Measurements from ENCODE around the gene SELENOV.

SELENOV gene

DNA sequence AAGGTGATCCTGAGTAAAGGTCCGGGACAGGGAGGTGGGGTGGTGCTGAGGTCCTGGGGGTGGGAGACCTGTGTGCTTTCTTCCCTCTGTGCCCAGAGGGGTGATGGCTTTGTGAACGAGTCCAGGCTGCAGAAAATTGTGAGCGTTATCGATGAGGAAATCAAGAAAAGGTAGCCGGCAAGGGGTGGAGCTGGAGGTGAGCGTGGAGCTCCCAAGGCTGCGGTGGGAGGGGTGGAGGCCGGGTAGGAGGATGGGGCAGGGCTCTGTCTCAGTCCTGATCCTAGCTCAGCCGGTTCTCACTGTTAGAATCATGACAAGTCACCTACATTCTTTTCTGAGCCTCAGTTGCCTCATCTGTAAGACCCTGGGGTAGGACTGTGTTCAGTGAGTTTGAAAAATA, 4.0 kb downstream of the SELENOV start:
- no peak for TF ChIP-seq CTCF (IDR thresholded peaks at IDR 0.05; ENCODE audit: low read depth, low read length, missing control alignments)
- no peak for DNase-seq (ENCODE audit: low read depth)
- H3K4me3 ChIP-seq (ENCODE audit: low read depth, low read length), result no peak overlapping the region

DNA sequence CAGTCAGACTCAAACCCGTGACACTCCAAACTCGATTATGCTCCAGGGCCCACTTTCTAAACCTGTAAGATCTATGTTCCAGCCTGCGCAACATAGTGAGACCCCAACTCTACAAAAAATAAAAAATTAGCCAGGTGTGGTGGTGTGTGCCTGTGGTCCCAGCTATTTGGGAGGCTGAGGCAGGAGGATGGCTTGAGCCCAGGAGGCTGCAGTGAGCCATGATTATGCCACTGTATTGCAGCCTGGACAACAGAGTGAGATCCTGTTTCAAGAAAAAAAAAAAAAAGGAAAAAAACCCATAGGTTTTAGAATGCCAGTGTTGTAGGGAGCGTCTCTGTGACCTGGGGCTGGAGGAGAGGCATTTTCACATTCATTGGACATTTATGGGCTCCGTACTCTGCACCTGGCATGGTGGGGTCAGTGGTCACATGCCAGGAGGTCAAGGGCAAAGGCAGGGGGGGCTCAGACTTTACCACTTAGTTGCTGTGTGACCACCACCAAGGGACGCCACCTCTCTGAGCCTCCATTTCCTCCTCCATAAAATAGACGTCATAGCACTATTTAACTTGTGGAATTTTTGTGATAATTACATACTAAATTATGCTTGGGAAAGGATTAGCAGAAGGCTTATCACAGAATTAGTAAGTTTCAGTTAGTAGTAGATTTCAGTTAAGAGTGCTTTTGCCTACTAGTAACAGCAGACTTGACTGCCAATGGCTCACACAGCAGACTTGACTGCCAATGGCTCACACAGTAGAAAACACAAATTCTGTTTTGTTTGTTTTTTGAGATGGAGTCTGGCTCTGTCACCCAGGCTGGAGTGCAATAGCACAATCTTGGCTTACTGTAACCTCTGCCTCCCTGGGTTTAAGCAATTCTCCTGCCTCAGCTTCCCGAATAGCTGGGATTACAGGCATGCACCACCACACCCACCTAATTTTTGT, 5.9 kb downstream of the SELENOV start:
- no peak for DNase-seq (ENCODE audit: low read depth)
- H3K4me3 ChIP-seq (ENCODE audit: low read depth, low read length), result no peak overlapping the region
- no peak for TF ChIP-seq CTCF (IDR thresholded peaks at IDR 0.05; ENCODE audit: low read depth, low read length, missing control alignments)

- no peak overlapping the region for H3K4me3 ChIP-seq (ENCODE audit: low read depth, low read length)
- no peak for TF ChIP-seq CTCF (IDR thresholded peaks at IDR 0.05; ENCODE audit: low read depth, low read length, missing control alignments)
- DNase-seq (ENCODE audit: low read depth), result no peak
Observed at GRCh38 chr19:39524495-39524894, 9.6 kb downstream of the SELENOV start.

GRCh38 chr19:39525205-39525604, 10.3 kb downstream of the SELENOV start:
- no peak overlapping the region for H3K4me3 ChIP-seq (ENCODE audit: low read depth, low read length)
- TF ChIP-seq CTCF (IDR thresholded peaks at IDR 0.05; ENCODE audit: low read depth, low read length, missing control alignments), result no peak
- no peak for DNase-seq (ENCODE audit: low read depth)

GRCh38 chr19:39531834-39532232, 16.9 kb downstream of the SELENOV start:
- no peak for DNase-seq (ENCODE audit: low read depth)
- no peak for TF ChIP-seq CTCF (IDR thresholded peaks at IDR 0.05; ENCODE audit: low read depth, low read length, missing control alignments)
- peak overlapping the region; percentile 86 for H3K4me3 ChIP-seq (ENCODE audit: low read depth, low read length)

GRCh38 chr19:39532233-39533002, 17.5 kb downstream of the SELENOV start, which contains the start of gene EID2B:
EID2B (minus strand) TSS chr19:39532852; CDS start chr19:39532802, 50 bp downstream.
- H3K4me3 ChIP-seq (ENCODE audit: low read depth, low read length), result peak within 1 kb of the TSS; percentile 86
- peak; percentile 100 for TF ChIP-seq CTCF (IDR thresholded peaks at IDR 0.05; ENCODE audit: low read depth, low read length, missing control alignments)
- DNase-seq (ENCODE audit: low read depth), result peak; percentile 90
